Measurements from ENCODE around the gene NAT16. TPM values are rescaled to one million over a fixed set of nuclear protein-coding genes. Genes with fewer than 3 reads are reported as not detected.

The NAT16 gene
- total RNA-seq, 1 donor from 2014 or later = not detected

DNA sequence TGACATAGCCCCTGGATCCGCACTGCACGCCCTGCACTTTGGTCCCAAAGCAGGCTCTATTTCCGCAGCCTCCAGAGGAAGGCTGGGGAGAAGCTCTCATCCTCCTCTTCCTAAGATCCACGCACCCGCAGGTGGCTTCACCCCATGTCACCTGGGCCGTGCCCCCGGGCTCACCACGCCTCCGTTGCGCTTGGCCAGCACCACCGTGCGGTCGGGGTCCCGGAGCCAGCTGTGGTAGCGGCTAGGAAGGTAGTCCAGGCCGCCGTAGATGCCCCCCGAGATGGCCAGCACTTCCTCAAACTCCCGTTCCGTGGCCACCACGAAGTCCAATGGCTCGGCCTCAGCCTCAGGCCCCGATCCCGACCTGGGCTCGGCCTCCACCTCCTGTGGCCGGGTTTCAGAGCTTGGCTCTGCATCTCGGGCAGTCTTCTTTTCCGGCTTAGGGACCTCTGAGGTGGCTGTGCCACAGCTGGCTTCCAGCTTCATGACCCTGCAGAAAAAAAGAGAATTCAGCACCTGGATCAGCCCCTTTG, 5.7 kb downstream of the NAT16 start:
- H3K27me3 Mint-ChIP-seq (ENCODE audit: low read depth) = peaks cover 77% of the 10 kb centered on the region
- peak overlapping the region; percentile 63 for H3K4me3 Mint-ChIP-seq (ENCODE audit: unreplicated experiment)
- no peaks in the 10 kb centered on the region for H3K9me3 Mint-ChIP-seq (ENCODE audit: low read depth)
- peak overlapping the region; percentile 30 for H3K27ac Mint-ChIP-seq (ENCODE audit: unreplicated experiment)
- H3K36me3 Mint-ChIP-seq (ENCODE audit: low read depth) = no peaks in the 10 kb centered on the region
- H3K4me1 Mint-ChIP-seq (ENCODE audit: low read depth) = peaks cover 42% of the 10 kb centered on the region
- TF ChIP-seq, protein P1, sequence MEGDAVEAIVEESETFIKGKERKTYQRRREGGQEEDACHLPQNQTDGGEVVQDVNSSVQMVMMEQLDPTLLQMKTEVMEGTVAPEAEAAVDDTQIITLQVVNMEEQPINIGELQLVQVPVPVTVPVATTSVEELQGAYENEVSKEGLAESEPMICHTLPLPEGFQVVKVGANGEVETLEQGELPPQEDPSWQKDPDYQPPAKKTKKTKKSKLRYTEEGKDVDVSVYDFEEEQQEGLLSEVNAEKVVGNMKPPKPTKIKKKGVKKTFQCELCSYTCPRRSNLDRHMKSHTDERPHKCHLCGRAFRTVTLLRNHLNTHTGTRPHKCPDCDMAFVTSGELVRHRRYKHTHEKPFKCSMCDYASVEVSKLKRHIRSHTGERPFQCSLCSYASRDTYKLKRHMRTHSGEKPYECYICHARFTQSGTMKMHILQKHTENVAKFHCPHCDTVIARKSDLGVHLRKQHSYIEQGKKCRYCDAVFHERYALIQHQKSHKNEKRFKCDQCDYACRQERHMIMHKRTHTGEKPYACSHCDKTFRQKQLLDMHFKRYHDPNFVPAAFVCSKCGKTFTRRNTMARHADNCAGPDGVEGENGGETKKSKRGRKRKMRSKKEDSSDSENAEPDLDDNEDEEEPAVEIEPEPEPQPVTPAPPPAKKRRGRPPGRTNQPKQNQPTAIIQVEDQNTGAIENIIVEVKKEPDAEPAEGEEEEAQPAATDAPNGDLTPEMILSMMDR (IDR thresholded peaks at IDR 0.05) = no peak
- no peak for DNase-seq (ENCODE audit: low spot score)

DNA sequence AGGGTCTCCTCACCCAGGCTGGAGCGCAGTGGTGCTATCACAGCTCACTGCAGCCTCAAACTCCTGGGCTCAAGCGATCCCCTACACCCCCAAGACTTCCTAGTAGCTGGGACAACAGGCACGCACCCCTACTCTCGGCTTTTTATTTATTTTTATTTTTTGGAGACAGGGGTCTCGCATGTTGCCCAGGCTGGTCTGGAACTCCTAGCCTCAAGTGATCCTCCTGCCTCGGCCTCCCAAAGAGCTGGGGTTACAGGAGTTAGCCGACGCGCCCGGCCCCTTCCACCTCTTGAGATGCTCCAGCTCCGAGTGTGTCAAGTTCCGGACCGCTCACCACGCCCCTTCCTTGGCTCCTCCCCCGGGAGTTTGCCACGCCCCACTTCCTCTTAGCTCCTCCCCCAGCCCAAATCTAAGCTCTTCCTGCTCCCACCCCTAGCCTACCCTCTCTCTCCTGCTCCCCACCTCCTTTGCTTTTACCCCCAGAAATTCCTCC, 6.3 kb downstream of the NAT16 start:
- peak overlapping the region; percentile 63 for H3K4me3 Mint-ChIP-seq (ENCODE audit: unreplicated experiment)
- peaks cover 38% of the 10 kb centered on the region for H3K4me1 Mint-ChIP-seq (ENCODE audit: low read depth)
- peak overlapping the region; percentile 49 for H3K27ac Mint-ChIP-seq (ENCODE audit: unreplicated experiment)
- TF ChIP-seq, protein P1 (IDR thresholded peaks at IDR 0.05) = no peak
- peaks cover 77% of the 10 kb centered on the region for H3K27me3 Mint-ChIP-seq (ENCODE audit: low read depth)
- no peaks in the 10 kb centered on the region for H3K9me3 Mint-ChIP-seq (ENCODE audit: low read depth)
- DNase-seq (ENCODE audit: low spot score) = no peak
- no peaks in the 10 kb centered on the region for H3K36me3 Mint-ChIP-seq (ENCODE audit: low read depth)

DNA sequence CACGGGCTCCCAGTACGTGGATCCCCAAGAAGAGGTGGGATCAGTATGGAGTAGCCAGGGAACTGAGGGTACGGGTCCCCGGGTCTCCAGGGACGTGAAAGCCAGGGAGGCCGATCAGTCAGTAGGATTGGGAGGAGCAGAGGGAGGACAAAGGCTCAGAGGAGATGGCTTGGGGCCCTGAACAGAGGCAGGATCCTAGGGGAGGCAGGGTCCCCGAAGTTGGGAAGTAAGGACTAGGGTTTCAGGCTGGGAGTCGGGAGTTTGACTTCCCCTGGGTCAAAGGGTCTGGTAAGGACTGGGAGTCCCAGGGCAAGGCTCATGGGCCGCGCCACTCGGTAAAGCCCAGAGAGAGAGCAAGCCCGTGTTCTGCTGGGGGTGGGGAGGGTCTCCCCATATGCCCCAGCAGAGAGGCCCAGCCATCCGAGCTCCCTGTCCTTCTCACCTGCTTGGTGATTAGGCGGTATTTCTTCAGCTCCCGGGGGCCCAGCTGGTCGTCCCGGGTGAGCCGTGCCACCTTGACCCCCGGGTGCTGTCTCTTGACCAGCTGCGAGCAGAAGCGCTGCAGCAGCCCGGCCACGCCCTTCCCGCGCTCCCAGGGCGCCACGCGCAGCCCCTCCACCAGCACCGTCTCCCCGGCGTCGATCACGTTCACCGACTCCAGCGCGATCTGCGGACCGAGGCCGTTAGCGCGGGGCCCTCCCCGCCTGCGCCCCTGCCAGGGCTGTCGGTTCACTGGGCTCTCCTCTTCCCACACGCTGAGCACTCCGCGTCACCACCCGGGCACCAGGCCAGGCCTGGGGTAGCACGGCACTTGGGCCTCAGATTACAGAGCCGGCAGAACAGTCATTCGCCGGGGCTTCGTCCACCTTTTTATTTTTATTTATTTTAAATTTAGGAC, 7.0 kb downstream of the NAT16 start:
- DNase-seq (ENCODE audit: low spot score) = no peak

DNA sequence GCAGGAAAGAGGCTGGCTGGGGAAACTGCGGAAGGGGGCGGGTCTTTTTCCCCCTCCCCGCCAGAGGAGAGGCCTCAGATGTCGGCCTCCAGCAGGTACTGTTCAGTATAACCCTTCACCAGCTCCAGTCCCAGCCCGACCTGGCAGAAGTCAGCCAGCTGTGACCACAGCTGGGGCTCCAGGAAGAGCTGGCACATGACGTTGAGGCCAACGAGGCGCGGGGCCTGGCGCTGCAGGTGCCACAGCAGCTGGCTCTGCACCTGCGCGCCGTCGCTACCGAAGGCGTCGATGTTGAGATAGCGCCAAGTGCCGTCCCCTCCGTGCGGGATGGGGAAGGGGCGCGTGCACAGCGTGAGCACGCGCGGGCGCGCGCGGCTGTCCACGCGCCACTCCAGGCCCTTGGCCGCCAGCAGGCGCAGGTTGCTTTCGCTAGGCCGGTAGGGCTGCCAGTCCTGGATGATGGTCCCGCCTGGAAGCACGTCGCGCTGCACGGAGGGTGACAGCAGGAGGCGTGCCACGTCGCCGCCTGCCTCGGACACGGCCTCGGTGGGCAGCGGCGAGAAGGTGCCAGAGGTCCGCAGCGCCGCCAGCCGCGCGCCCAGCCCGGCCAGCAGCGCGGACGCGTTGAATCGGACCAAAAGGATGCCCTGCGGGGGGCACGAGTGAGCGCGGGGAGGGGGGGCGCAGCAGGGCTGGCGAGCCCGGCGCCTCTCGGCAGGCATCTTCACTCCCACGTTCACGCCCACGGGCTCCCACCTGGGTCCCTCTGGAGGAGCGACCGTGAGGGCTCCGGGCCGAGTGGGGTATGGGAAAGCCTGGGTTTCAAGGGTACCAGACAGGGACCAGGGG, 7.9 kb downstream of the NAT16 start:
- no peaks in the 10 kb centered on the region for H3K36me3 Mint-ChIP-seq (ENCODE audit: low read depth)
- no peaks in the 10 kb centered on the region for H3K9me3 Mint-ChIP-seq (ENCODE audit: low read depth)
- H3K4me1 Mint-ChIP-seq (ENCODE audit: low read depth) = peaks cover 39% of the 10 kb centered on the region
- DNase-seq (ENCODE audit: low spot score) = no peak
- peaks cover 80% of the 10 kb centered on the region for H3K27me3 Mint-ChIP-seq (ENCODE audit: low read depth)
- peak overlapping the region; percentile 36 for H3K27ac Mint-ChIP-seq (ENCODE audit: unreplicated experiment)
- TF ChIP-seq, protein P1 (IDR thresholded peaks at IDR 0.05) = peak; percentile 27
- H3K4me3 Mint-ChIP-seq (ENCODE audit: unreplicated experiment) = no peak overlapping the region

More for the DNA sequence above, 7.0 kb downstream of the NAT16 start:
- TF ChIP-seq, protein P1 (IDR thresholded peaks at IDR 0.05) = no peak
- Mint-ChIP-seq H3K4me1 (ENCODE audit: low read depth) (peaks cover 39% of the 10 kb centered on the region), H3K27ac (ENCODE audit: unreplicated experiment) (peak overlapping the region; percentile 54), H3K9me3 (ENCODE audit: low read depth) (no peaks in the 10 kb centered on the region), H3K36me3 (ENCODE audit: low read depth) (no peaks in the 10 kb centered on the region), H3K27me3 (ENCODE audit: low read depth) (peaks cover 80% of the 10 kb centered on the region), H3K4me3 (ENCODE audit: unreplicated experiment) (peak overlapping the region; percentile 63)

DNA sequence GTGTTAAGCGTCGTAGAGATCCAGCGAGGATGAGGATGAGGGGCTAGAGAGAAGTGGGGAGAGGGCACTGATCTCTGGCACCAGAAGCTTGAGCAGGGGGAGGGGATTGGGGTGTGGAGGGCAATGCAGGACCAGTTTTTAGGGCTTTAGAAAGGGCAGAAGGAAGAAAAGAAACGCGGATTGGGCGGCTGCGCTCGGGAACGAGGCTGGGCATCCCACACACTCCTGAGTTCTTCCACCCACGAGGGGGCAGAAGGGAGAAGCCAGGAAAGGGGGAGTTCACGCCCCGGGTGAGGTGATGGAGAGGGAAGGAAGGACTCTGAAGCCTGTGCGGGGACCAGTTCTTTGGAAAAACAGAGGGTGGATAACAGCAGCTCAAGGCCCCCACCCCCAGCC, 8.7 kb downstream of the NAT16 start:
- Mint-ChIP-seq H3K36me3 (ENCODE audit: low read depth) (no peaks in the 10 kb centered on the region), H3K4me3 (ENCODE audit: unreplicated experiment) (no peak overlapping the region)

More for the DNA sequence above, 8.7 kb downstream of the NAT16 start:
- TF ChIP-seq, protein P1 (IDR thresholded peaks at IDR 0.05) = peak; percentile 54
- no peak for DNase-seq (ENCODE audit: low spot score)
- H3K4me1 Mint-ChIP-seq (ENCODE audit: low read depth) = peaks cover 39% of the 10 kb centered on the region
- peaks cover 77% of the 10 kb centered on the region for H3K27me3 Mint-ChIP-seq (ENCODE audit: low read depth)
- H3K27ac Mint-ChIP-seq (ENCODE audit: unreplicated experiment) = no peak overlapping the region
- no peaks in the 10 kb centered on the region for H3K9me3 Mint-ChIP-seq (ENCODE audit: low read depth)
